Mononuclear cell (primary cell): Measurements from ENCODE around the gene PNKP. TPM values are rescaled to one million over a fixed set of nuclear protein-coding genes. Genes with fewer than 3 reads are reported as not detected.

Experiments
- H3K27me3 ChIP-seq: 2 replicates; pipeline ENCODE4 v1.6.0; 2011; ENCODE audit warnings: low read length, control low read depth; ENCODE audit not compliant: insufficient read depth
- H3K4me1 ChIP-seq: 2 replicates; pipeline ENCODE4 v1.5.1; 2011; ENCODE audit warnings: mild to moderate bottlenecking, low read length, control low read depth; ENCODE audit not compliant: insufficient read depth
- H3K4me3 ChIP-seq: 2 replicates; pipeline ENCODE4 v1.5.1; 2011; ENCODE audit warnings: mild to moderate bottlenecking, low read length, moderate library complexity
- H3K9me3 ChIP-seq: 2 replicates; pipeline ENCODE4 v1.5.1; 2011; ENCODE audit warnings: low read depth, mild to moderate bottlenecking, control low read depth, low read length
- total RNA-seq: library from RNA; depleted of rRNA; stranded (reverse); fragments of >200 nt; gene quantifications from one replicate; pipeline ENCODE4 v1.2.3, GENCODE V29; 2012

The PNKP gene
- total RNA-seq, 1 donor: 28.4 TPM

GRCh38 chr19:49873129-49873521, 5.7 kb upstream of the PNKP start:
- H3K9me3 ChIP-seq: no peaks in the 10 kb centered on the region
- H3K27me3 ChIP-seq: no peaks in the 10 kb centered on the region
- peaks cover 36% of the 10 kb centered on the region for H3K4me1 ChIP-seq
- no peak overlapping the region for H3K4me3 ChIP-seq

GRCh38 chr19:49872245-49873128, 5.1 kb upstream of the PNKP start:
- Histone ChIP-seq H3K4me1 (peaks cover 39% of the 10 kb centered on the region), H3K9me3 (no peaks in the 10 kb centered on the region), H3K4me3 (no peak overlapping the region), H3K27me3 (no peaks in the 10 kb centered on the region)

- Histone ChIP-seq H3K27me3 (no peaks in the 10 kb centered on the region), H3K4me3 (no peak overlapping the region), H3K9me3 (no peaks in the 10 kb centered on the region), H3K4me1 (peaks cover 44% of the 10 kb centered on the region)
Measured at GRCh38 chr19:49871349-49871985, 4.1 kb upstream of the PNKP start.

- peaks cover 48% of the 10 kb centered on the region for H3K4me1 ChIP-seq
Measured at GRCh38 chr19:49870309-49870901, 3.0 kb upstream of the PNKP start.

GRCh38 chr19:49869484-49870308, 2.3 kb upstream of the PNKP start:
- H3K27me3 ChIP-seq: no peaks in the 10 kb centered on the region
- H3K9me3 ChIP-seq: no peaks in the 10 kb centered on the region
- peaks cover 50% of the 10 kb centered on the region for H3K4me1 ChIP-seq
- H3K4me3 ChIP-seq: peak overlapping the region; percentile 53

More at GRCh38 chr19:49870309-49870901, 3.0 kb upstream of the PNKP start:
- Histone ChIP-seq H3K4me3 (peak overlapping the region; percentile 53), H3K27me3 (no peaks in the 10 kb centered on the region), H3K9me3 (no peaks in the 10 kb centered on the region)

- Histone ChIP-seq H3K4me1 (peaks cover 50% of the 10 kb centered on the region), H3K4me3 (peak overlapping the region; percentile 30), H3K9me3 (no peaks in the 10 kb centered on the region), H3K27me3 (no peaks in the 10 kb centered on the region)
Measured at GRCh38 chr19:49869009-49869483, 1.7 kb upstream of the PNKP start.

GRCh38 chr19:49864890-49865289, 2.5 kb downstream of the PNKP start:
- Histone ChIP-seq H3K9me3 (no peaks in the 10 kb centered on the region), H3K4me3 (no peak overlapping the region), H3K4me1 (peaks cover 39% of the 10 kb centered on the region)

GRCh38 chr19:49863935-49864320, 3.4 kb downstream of the PNKP start:
- H3K9me3 ChIP-seq: no peaks in the 10 kb centered on the region
- no peaks in the 10 kb centered on the region for H3K27me3 ChIP-seq
- no peak overlapping the region for H3K4me3 ChIP-seq
- H3K4me1 ChIP-seq: peaks cover 34% of the 10 kb centered on the region

More at GRCh38 chr19:49864890-49865289, 2.5 kb downstream of the PNKP start:
- no peaks in the 10 kb centered on the region for H3K27me3 ChIP-seq

GRCh38 chr19:49863254-49863934, 4.0 kb downstream of the PNKP start:
- Histone ChIP-seq H3K4me3 (no peak overlapping the region), H3K9me3 (no peaks in the 10 kb centered on the region), H3K27me3 (no peaks in the 10 kb centered on the region), H3K4me1 (peaks cover 29% of the 10 kb centered on the region)

- no peak overlapping the region for H3K4me3 ChIP-seq
- H3K9me3 ChIP-seq: no peaks in the 10 kb centered on the region
- peaks cover 23% of the 10 kb centered on the region for H3K4me1 ChIP-seq
- no peaks in the 10 kb centered on the region for H3K27me3 ChIP-seq
Measured at GRCh38 chr19:49862391-49863253, 4.8 kb downstream of the PNKP start.

- H3K9me3 ChIP-seq: no peaks in the 10 kb centered on the region
Measured at GRCh38 chr19:49861541-49862378, 5.6 kb downstream of the PNKP start.

GRCh38 chr19:49861107-49861506, 6.3 kb downstream of the PNKP start:
- peaks cover 13% of the 10 kb centered on the region for H3K4me1 ChIP-seq
- no peak overlapping the region for H3K4me3 ChIP-seq
- no peaks in the 10 kb centered on the region for H3K27me3 ChIP-seq
- H3K9me3 ChIP-seq: no peaks in the 10 kb centered on the region

More at GRCh38 chr19:49861541-49862378, 5.6 kb downstream of the PNKP start:
- H3K4me3 ChIP-seq: no peak overlapping the region
- H3K27me3 ChIP-seq: no peaks in the 10 kb centered on the region
- peaks cover 19% of the 10 kb centered on the region for H3K4me1 ChIP-seq
